Measurements from ENCODE around the gene GGA1.

The GGA1 gene

DNA sequence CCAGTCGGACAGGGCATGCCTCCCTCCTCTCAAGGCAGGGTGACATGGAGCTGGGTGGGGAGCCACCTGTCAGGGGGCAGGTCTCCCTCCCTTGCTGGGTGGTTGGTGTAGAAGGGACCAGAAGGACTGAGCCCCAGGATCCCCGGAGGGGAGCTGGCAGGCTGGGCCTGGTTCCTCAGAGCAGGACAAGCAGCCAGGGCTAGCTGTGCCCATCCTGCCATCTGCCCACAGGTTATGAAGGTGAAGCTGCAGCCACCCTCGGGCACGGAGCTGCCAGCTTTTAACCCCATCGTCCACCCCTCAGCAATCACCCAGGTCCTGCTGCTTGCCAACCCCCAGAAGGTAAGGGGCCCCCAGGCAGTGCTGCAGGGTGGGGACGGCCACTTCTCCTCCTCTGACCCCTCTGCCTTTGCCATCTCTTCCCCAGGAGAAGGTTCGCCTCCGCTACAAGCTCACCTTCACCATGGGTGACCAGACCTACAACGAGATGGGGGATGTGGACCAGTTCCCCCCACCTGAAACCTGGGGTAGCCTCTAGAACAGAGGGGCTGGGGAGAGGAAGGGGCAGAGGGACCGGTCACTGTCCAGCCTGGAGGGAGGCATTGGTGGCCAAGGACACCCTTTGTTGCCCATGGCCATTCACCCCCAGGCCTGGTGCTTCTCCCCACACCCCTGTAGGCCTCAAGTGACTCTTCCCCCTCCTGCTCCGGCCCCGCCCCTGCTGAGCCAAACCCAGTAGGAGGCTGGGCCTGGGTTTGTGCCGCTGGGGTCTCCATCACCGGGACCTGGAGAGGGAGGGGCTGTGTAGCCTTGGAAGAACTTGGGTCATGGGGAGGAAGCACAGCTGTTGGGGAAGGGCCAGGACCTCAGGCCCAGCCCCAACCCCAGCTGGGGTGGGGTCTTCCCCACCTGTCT is 23.8 kb downstream of the GGA1 start:
- peak; percentile 50 to 61 for DNase-seq

DNA sequence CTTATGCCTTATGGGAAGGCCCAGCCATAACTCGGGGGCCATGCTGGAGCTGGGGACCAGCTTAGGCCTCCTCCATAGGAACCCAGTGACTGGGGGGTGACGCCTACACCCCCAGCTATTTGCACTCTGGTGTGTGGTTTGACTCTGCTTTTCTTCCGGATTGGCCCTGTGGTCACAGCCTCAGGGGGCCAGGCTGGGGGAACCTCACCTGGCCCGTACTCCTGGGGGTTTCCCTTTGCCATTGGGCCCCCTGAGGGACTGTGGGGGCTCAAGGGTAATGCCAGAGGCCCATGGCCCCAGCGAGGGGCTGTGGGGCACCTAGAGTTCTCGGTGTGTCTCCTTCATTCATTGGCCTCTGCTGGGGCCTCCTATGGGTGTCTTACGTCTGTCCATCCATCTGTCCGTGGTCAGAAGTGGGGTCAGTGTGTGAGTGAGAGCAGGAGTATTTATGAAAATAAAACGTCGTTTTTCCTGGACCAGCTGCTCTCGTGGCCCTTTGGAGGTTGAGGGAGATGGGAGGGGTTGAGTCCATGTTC is 24.5 kb downstream of the GGA1 start:
- peak; percentile 71 to 75 for DNase-seq

DNA sequence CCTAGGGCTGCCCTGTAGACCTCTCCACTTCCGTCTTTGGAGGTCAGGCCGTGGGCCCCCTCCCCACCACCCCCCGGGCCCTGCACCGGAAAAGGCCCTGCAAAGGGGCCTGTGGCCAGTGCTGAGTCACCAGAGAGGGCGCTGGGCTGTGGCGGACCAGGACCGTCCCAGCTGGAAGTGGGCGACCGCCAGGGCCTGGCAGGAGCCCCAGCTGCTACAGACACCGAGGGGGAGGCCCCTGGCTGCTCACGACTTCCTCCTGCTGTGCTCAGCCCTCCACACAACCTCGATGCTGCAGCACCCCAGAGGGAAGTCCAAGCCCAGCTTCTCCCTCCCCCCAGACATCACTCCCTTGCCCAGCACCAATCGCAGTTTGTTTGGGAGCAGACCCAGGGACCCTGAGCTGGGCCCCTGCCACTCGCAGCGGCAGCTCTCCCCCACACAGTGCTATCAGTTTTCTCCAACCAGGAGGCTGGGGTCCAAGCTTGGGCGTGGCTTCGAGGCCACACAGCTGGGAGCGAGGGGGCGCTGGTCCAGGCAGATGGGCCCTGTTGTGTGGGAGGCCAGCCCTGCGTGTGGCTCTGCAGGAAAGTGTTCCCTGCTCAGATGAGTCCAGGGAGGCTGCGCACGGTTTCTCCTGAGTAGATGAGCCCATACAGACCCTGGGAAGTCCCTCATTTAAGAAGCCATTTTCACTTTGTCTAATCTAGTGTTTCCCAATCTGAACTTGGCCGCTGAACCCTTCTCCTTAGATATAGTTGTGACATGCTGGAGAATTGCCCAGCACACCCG is 25.2 kb downstream of the GGA1 start:
- peak; percentile 75 to 83 for DNase-seq

DNA sequence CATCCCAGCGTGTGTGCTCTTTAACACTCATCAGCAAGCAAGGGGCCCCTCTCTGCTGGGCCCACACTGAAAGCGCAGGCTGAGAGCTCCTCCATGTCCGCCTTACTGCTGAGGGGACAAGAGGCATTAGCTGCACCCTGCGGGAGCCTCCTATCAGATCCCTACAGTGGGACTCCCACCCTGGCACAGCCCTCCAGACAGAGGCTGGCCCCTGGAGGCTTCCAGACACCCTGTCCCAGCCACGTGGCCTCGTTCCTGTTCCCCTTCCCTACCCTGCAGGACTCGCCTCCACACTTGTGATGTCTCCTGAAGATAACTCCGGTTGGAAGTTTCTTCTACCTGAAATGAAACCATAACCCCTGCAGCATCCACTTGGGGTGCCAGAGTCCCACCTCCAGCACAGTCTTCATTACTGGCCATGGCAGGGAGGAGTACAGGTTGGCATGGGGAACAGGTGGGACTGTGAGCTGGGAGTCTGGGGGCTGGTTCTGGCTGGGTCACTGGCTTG is 25.8 kb downstream of the GGA1 start:
- DNase-seq = peak; percentile 49 to 50

DNA sequence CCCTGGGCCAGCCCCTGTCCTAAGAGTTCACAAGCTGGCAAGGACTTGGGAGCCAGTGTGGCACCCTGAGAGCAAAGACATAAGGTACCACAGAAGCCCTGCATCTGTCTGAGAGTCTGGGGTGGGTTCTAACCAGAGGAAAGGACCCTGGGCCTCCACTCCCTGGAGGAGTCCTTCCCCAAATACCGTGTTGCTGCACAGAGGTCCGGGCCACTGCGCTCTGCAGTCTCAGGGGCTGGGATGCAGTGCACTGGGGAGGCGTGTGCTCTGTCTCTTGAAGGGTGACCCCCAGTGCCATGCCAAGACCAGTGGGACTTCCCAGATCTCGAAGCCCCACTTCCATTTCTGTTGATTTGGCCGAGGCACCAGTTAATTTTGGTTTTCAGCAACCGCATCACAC is 26.5 kb downstream of the GGA1 start:
- DNase-seq = no peak

DNA sequence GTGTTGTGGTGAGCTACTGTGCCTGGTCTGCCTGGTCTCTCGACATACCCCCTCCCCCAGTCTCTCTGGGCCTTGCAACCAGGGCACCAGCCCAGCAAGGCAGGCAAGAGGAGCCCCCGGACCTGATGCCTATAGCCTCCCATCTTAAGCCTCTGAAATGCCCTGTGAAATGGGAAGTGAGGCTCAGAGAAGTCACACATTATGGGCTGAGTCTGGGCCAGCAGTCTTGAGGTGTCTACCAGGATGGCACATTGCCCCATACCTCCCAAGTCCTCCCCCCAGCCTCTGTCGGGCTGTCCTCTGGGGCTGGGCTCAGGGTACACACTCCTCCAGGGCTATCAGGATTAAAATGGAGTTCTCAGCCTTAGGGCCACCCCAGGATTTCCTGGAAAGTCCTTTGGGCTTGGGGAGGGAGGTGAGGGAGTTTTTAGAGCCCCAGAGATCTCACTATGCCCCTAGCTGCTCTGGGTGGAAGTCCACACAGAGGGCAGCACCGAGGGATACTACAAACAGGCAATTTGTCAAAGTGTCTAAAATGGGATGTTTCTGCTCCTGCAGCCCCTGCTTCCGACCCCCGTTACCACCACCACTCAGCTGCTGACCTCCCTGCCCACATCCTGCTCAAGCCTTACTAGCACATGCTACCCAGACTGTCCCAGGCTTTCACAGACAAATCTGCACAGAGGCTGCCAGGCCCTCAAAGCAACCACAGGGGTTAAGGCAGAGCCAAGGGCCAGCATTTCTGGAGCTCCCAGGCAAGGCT is 27.7 kb downstream of the GGA1 start:
- no peak for DNase-seq

DNA sequence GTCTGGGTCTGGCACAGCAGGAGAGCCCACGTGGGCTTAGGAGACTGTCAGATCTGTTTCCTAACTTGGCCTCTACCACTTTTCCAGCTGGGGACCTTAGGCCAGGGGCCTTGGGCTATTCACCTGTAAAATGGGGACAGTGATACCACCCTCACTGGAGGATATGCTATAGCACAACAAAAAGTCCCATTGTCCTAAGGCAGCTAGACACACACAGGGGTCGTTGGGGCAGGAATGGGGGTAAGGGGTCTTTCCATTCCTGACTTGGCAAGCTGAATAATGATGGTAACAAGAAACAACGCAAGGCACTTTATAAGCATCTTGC is 28.3 kb downstream of the GGA1 start:
- no peak for DNase-seq

DNA sequence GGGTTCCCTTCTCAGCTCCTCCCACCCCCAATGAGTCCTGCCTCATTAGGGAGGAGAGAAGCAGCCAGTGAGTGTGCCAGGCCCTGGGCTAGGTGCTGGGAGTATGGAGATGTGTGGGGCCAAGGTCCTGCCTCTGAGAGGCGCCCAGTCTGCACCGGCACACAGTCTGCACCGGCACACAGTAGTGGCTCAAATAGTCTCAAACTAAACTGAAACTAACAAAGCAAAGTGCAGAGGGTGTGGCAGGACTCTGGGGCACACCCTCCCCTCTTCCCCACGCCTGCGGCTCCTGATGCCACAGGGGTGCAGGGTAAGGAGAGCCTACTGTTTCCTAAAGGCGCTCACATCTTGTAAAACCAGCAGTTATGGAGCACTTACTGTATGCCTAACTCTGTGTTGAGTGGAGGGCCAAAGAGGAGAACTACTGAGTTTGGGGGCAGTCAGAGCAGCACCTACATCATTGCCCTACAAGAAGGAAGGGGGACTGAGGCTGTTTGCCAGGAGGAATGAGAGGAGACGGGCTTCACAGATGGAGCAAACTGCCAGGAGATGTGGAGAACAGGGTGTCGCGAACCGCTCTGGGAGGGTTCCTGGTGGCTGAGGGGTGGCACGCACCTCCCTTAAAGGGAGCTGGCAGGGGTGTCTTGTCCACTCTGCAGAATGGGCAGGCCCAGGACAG is 29.9 kb downstream of the GGA1 start:
- DNase-seq = peak in 1 of 2 experiments; percentile 53

DNA sequence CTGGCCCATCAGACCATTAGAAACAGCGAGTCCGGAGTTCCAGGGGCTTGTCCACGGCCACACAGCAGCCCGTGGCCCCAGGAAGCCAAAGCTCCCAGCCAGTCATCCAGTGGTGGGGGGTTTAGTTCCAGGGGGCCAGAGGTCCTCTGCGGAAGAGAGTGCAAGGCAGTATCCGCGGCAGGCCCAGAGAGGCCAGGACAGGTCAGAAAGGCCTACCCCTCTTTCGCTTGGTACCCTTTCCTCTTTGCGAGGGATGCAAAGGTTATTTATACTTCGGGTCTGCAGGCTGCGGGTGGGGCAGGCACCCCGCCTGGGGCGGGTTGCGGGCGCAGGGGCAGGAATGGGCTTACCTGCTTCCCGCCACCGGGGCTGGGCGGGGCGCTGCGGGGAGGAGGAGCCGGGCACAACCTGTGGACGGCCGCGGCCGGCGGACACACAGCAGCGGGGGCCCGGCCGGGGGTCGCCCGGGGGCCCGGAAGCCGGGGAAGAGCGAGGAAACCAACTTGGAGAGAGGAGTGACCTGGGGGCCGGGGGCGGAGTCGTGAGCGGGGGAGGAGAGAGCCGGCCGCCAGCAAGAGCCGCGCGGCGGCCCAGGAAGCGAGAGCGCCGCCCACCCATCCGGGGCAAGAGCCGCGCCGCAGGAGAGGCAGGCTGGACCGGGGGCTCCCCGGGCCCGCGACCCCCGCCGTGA is 30.6 kb downstream of the GGA1 start, which contains the start of gene SH3BP1:
Gene SH3BP1 (plus strand): TSS at position 600 of the 691 bp plus-strand sequence. CDS start 119 bp downstream, outside the sequence.
- peak; percentile 75 to 78 for DNase-seq

DNA sequence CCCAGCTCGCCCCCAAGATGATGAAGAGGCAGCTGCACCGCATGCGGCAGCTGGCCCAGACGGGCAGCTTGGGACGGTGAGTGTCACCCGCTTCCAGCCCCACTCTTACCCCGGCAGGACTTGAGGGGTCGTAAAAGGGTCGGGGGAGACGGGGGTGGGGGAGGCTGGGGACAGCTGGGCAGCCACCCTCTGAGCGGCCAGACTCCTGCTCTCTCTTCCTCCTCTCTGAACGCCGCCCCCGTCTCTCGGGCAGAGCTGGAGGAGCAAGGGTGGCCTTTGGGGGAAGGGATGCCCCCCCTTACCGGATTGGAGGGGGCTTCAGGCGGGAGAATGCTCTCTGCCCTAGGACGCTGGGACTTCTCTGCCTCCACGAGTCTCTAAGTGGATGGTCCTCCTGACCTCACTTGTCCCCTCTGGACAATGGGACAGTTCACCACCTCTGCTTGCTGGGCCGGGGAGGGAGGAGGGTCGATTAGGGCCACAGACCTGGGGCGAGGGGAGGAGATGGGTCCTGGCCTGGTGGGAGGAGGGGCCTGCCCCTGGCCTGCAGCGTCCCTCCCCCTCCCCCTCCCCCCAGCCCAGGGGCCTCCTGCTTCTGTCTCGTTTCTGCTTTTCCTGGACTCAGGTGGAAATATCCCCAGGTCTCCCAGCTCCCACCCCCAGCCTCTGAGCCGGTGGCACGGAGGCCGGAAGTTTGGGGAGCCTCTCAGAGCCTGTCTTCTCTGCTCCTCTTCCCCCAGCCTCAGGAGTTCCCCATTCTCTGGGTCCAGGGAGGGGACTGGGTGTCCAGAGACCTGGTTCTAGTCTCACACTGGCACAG is 31.3 kb downstream of the GGA1 start:
- DNase-seq = peak; percentile 52 to 59

DNA sequence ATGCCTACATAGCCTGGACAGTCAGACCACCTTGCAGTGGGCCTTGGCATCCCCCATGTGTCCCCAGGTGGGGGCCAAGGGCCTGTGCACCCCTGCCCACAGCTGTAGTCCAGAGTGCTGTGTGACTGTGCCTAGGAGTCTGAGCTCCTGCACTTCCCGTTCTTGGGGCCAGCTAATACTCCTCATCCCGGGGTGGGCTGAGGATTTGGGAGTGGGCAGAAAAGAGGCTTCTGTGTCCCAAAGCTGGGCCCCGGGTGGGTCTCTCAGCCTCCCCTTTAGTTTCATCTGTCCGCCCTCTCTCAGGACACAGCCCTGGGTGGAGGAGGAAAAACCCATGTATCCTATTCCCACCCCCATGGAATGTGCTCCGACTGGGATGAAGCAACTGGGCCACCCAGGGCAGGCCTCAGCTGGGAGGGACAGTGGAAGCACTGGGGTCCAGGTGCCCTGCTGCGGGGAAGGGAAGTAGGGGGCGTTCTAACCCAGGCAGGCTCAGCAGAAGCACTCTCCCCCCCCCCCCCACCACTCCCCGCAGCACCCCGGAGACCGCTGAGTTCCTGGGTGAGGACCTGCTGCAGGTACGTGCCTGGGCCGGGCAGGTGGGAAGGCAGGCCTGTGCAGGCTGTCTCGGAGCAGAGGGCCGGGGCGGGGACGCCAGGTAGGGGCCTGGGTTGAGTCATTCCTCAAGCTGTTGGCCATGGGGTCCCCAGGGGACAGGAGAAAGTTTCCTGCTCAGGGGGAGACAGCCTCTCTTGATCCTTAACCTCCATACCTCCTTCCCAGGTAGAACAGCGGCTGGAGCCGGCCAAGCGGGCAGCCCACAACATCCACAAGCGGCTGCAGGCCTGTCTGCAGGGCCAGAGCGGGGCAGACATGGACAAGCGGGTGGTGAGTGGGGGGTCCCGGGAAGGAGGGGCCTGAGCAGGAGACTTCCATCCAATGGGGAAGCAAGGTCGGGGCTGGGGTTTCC is 32.2 kb downstream of the GGA1 start:
- DNase-seq = no peak

DNA sequence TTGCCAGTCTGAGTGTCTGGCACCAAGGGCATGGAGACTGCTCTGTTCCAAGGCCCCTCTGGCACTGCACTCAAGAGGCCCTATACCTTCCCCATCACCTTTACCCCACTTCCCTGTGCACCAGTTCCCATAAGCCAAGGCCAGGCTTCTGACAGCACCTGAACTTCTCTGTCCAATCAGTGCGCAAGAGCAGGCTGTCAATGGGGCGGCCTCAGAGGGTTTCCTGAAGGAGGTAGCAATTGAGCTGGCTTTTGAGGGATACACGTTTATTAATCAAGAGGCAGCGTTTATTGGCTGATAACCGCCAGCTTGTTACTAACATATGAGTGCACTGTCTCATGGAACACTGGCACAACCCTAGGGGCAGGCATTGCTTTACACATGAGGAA is 32.9 kb downstream of the GGA1 start:
- DNase-seq = no peak

DNA sequence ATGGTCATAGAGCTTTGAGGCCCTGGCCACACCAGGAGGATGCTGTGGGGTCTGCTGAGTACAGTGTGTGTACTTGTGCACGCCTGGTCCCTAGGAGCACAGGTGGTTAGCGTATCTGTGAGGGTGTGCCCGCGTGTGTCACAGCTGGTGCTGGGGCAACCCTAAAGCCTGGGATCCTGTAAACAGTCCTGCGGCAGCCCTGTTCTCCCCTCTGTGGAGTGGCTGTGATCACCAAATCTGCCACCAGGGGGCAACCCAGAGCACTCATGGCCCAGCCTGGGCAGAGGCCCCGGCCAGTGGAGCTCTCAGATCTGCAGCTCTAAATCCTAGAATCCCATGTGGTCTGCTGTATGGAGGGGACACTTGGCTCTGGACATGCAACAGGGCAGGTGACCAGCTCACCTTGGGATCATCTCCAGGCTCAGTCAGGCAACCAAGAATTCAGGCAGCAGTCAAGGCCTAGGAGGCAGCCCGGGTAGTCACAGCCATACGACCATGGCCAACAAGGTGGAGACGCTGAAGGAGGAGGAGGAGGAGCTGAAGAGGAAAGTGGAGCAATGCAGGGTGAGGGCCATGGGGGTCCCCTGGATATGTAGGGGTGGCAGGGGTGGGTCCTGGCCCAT is 34.7 kb downstream of the GGA1 start:
- DNase-seq = peak; percentile 94 to 96

DNA sequence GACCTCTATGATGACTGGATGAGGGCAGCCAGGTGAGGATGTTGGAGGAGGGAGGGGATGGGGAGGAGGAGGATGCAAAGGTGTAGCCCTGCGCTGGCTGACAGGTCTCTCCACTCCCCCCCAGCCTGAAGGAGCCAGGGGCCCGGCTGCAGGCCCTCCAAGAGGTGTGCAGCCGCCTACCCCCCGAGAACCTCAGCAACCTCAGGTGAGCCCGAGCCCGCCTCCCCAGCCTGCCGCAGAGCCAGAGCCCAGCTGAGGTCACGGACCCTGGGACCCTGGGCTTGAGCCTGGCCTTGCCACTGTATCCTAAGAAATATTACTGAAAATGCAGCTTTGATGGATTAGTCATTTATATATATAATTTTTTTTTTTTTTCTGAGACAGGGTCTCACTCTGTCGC is 38.7 kb downstream of the GGA1 start:
- DNase-seq = no peak

DNA sequence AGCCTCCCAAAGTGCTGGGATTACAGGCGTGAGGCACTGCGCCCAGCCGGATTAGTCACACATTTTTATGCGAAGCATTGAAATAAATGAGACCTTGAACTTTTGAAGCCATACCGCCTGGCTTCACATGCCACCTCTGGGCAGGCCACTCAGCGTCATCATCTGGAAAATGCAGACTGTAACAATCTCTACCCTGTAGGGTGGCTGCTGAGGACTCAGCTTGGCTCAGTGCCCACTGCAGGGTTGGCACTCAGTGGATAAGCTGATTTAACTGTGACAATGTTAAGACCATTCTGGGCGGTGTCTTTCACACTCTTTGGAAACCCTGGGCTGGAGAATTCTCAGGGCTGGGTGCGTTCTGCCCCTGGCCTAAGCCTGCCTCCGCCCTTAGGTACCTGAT is 39.3 kb downstream of the GGA1 start:
- no peak for DNase-seq

DNA sequence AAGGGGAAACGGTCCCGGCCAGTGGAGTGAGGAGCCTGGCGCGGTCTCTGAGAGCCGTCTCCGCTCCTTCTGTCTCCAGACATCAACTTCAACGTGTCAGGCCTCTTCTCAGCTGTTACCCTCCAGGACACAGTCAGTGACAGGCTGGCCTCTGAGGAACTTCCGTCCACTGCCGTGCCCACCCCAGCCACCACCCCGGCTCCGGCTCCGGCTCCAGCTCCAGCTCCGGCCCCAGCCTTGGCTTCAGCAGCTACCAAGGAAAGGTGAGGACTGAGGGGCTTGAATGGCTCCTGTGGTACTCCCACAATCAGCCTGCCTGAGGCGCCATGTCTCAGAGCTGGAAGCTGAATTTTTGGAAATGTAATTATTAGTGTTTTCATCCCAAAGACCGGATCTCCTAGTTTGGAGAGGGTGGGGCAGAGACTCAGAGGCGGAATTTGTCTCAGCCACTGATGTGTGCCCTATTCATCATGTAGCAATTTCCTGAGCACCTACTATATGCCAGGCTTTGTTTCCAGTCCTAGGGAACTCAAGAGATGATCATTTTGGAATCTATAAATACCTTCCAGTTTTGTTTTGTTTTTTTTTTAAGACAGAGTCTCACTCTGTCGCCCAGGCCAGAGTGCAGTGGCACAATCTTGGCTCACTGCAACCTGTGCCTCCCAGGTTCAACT is 42.0 kb downstream of the GGA1 start:
- DNase-seq = no peak

DNA sequence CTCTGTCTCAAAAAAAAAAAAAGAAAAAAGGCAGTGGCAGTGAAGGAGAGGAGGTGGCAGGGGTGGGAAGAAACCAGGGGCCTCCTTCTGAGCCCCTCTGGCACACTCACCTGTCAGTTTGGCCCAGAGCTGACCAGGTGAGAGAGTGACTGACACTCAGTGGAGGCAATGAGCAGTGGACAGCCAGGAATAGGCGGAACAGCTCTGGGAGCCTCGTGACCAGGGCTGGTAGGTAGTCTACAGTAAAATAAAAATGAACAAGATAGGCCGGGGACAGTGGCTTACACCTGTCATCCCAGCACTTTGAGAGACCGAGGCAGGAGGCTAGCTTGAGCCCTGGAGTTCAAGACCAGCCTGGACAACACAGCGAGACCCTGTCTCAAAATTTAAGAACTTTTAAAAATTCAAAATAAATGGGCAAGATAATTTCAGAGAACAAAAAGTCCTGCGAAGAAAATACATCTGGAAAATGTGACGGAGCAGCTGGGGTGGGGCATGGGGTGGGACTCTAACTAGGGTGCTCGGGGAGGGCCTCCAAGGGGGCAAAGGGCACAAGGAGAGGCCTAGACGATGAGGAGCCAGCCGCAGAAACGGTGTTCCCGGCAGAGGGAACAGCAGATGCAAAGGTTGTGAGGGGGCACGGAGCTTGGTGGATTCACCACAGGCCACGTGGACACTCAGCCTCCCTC is 46.1 kb downstream of the GGA1 start:
- no peak for DNase-seq

DNA sequence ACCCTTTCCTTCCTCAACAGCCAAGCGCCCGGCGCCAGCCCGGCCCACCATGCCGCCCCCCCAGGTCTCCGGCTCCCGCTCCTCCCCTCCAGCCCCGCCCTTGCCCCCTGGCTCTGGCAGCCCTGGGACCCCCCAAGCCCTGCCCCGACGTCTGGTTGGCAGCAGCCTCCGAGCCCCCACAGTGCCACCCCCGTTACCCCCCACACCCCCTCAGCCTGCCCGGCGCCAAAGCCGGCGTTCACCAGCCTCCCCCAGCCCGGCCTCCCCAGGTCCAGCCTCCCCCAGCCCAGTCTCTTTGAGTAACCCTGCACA is 46.6 kb downstream of the GGA1 start:
- no peak for DNase-seq

All from activated T-cell treated with anti-CD3 and anti-CD28 coated beads, Interleukin-2, amount 50 U/mL, for 48 hours (primary cell).